ENCODE measurements around the gene IFI44.
A peak's percentile ranks its signal among the peaks of the same experiment; 100 is the strongest.

IFI44 gene

GRCh38 chr1:78667939-78668338 lies 18.3 kb downstream of the IFI44 start:
- no peak overlapping the region for H3K27ac ChIP-seq
- TF ChIP-seq CTCF (IDR thresholded peaks at IDR 0.05) = no peak
- no peak for TF ChIP-seq ZFX (IDR thresholded peaks at IDR 0.05; ENCODE audit: borderline replicate concordance)

GRCh38 chr1:78668427-78668826 lies 18.8 kb downstream of the IFI44 start:
- no peak for TF ChIP-seq CTCF (IDR thresholded peaks at IDR 0.05)
- TF ChIP-seq ZFX (IDR thresholded peaks at IDR 0.05; ENCODE audit: borderline replicate concordance) = no peak
- no peak overlapping the region for H3K27ac ChIP-seq

GRCh38 chr1:78672428-78672827 lies 22.8 kb downstream of the IFI44 start:
- no peak for TF ChIP-seq CTCF (IDR thresholded peaks at IDR 0.05)
- no peak for TF ChIP-seq ZFX (IDR thresholded peaks at IDR 0.05; ENCODE audit: borderline replicate concordance)
- no peak overlapping the region for H3K27ac ChIP-seq

GRCh38 chr1:78673120-78673519 lies 23.5 kb downstream of the IFI44 start:
- TF ChIP-seq ZFX (IDR thresholded peaks at IDR 0.05; ENCODE audit: borderline replicate concordance) = no peak
- no peak for TF ChIP-seq CTCF (IDR thresholded peaks at IDR 0.05)
- H3K27ac ChIP-seq = no peak overlapping the region

GRCh38 chr1:78676347-78676982 lies 26.8 kb downstream of the IFI44 start:
- H3K27ac ChIP-seq = no peak overlapping the region
- no peak for TF ChIP-seq ZFX (IDR thresholded peaks at IDR 0.05; ENCODE audit: borderline replicate concordance)
- TF ChIP-seq CTCF (IDR thresholded peaks at IDR 0.05) = peak; percentile 92

- TF ChIP-seq CTCF (IDR thresholded peaks at IDR 0.05) (no peak), ZFX (IDR thresholded peaks at IDR 0.05; ENCODE audit: borderline replicate concordance) (no peak)
- no peak overlapping the region for H3K27ac ChIP-seq
These were observed 27.4 kb downstream of the IFI44 start for GRCh38 chr1:78676993-78677392.

- TF ChIP-seq ZFX (IDR thresholded peaks at IDR 0.05; ENCODE audit: borderline replicate concordance) (no peak), CTCF (IDR thresholded peaks at IDR 0.05) (no peak)
These were observed 28.2 kb downstream of the IFI44 start for GRCh38 chr1:78677788-78678187.

More at GRCh38 chr1:78677788-78678187, 28.2 kb downstream of the IFI44 start:
- no peak overlapping the region for H3K27ac ChIP-seq

Measured in 22Rv1 (cell line).